PFSK-1 (cell line): ENCODE data around the gene HSD17B14.

Experiments used
- POLR2AphosphoS5 ChIP-seq: IDR thresholded peaks from 2 replicates; pipeline ENCODE4 v1.6.1; 2012; ENCODE audit warnings: low read depth, mild to moderate bottlenecking, control low read depth, low read length, moderate library complexity
- TF ChIP-seq, protein P1 (sequence below), 2 experiments: IDR thresholded peaks; 2 replicates each; pipeline versions ENCODE4 v1.6.1 to v1.8.0; 2011 to 2012; ENCODE audit warnings: low read depth in 2 of 2, low read length in 2 of 2, control low read depth in 1 of 2, inconsistent platforms in 1 of 2, mild to moderate bottlenecking in 1 of 2, moderate library complexity in 1 of 2; ENCODE audit not compliant: insufficient read depth in 1 of 2

DNA sequence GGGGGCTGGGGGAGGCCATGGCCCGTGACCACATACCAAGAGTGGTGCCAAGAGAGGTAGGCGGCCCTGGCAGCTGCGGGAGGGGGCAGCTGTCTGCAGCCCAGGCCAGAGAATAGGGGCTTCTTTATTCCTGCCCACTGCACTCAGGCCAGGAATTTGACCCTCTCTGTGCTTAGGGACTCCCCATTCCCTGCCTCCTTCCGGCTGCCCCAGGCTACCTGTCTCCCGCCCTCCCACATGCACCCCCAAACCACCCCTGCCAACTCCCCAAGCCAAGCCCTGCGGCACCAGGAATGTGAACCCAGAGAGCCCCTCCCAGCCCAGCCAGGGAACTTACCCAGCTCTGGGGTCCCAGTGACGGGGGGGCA is 31.4 kb upstream of the HSD17B14 start:
- TF ChIP-seq, protein P1, sequence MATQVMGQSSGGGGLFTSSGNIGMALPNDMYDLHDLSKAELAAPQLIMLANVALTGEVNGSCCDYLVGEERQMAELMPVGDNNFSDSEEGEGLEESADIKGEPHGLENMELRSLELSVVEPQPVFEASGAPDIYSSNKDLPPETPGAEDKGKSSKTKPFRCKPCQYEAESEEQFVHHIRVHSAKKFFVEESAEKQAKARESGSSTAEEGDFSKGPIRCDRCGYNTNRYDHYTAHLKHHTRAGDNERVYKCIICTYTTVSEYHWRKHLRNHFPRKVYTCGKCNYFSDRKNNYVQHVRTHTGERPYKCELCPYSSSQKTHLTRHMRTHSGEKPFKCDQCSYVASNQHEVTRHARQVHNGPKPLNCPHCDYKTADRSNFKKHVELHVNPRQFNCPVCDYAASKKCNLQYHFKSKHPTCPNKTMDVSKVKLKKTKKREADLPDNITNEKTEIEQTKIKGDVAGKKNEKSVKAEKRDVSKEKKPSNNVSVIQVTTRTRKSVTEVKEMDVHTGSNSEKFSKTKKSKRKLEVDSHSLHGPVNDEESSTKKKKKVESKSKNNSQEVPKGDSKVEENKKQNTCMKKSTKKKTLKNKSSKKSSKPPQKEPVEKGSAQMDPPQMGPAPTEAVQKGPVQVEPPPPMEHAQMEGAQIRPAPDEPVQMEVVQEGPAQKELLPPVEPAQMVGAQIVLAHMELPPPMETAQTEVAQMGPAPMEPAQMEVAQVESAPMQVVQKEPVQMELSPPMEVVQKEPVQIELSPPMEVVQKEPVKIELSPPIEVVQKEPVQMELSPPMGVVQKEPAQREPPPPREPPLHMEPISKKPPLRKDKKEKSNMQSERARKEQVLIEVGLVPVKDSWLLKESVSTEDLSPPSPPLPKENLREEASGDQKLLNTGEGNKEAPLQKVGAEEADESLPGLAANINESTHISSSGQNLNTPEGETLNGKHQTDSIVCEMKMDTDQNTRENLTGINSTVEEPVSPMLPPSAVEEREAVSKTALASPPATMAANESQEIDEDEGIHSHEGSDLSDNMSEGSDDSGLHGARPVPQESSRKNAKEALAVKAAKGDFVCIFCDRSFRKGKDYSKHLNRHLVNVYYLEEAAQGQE (IDR thresholded peaks at IDR 0.05; ENCODE audit: insufficient read depth in 1 of 2, low read depth in 2 of 2, low read length in 2 of 2), result no peak
- no peak for TF ChIP-seq POLR2AphosphoS5
